Tibial artery (tissue), 4 donors: Measurements from ENCODE around the gene HIF1A.

Experiments used
- DNase-seq, 2 donors: peaks; one replicate each; pipeline ENCODE4 v3.0.0-alpha.2; 2019
- H3K27ac ChIP-seq, 2 donors: fragments of 200-600 bp; sonication (generic) in 1 of 2; 1 replicate in 1 of 2; 2 replicates in 1 of 2; pipeline ENCODE4 v1.5.1; 2018 to 2019; ENCODE audit warnings: mild to moderate bottlenecking in 1 of 2
- H3K27me3 ChIP-seq, 2 donors: fragments of 200-600 bp; sonication (generic) in 1 of 2; one replicate each; pipeline versions ENCODE4 v1.5.1 to v1.6.0; 2016 to 2019
- H3K36me3 ChIP-seq, 3 donors: fragments of 200-600 bp; sonication (generic) in 2 of 3; one replicate each; pipeline ENCODE4 v1.5.1; 2016 to 2019; ENCODE audit warnings: mild to moderate bottlenecking in 2 of 3
- H3K4me1 ChIP-seq, 4 donors: fragments of 200-600 bp; sonication (generic) in 2 of 4; 1 replicate in 3 of 4; 2 replicates in 1 of 4; pipeline ENCODE4 v1.5.1; 2016 to 2019
- H3K4me3 ChIP-seq, 2 donors: fragments of 200-600 bp; sonication (generic) in 1 of 2; 1 replicate in 1 of 2; 2 replicates in 1 of 2; pipeline ENCODE4 v1.5.1; 2018 to 2019; ENCODE audit warnings: mild to moderate bottlenecking in 2 of 2
- H3K9me3 ChIP-seq, 3 donors: fragments of 200-600 bp; sonication (generic) in 1 of 3; one replicate each; pipeline ENCODE4 v1.5.1; 2016 to 2019
- intact Hi-C: fragments of 100-400 bp; cut with DNase I; formaldehyde crosslinking; loops from one replicate; pipeline ENCODE4 v1.15.0; 2023; ENCODE audit warnings: low total_unique reads
- TF ChIP-seq, protein P1 (sequence below), 2 experiments: fragments of 200-600 bp in 1 of 2; fragments of 450-650 bp in 1 of 2; IDR thresholded peaks; one replicate each; pipeline ENCODE4 v1.5.1; 2017 to 2019; ENCODE audit warnings: antibody characterized with exemption in 2 of 2, mild to moderate bottlenecking in 1 of 2, moderate library complexity in 1 of 2

Gene HIF1A

DNA sequence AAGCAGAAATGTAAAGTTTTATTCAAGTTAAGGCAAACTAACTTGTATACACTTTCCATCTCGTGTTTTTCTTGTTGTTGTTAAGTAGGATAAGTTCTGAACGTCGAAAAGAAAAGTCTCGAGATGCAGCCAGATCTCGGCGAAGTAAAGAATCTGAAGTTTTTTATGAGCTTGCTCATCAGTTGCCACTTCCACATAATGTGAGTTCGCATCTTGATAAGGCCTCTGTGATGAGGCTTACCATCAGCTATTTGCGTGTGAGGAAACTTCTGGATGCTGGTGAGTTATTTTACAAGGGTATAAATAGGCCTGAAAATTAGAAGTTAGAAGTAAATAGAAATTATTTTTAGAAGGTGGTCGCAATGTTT is 25.0 kb downstream of the HIF1A start:
- Histone ChIP-seq H3K4me3 (no peak overlapping the region), H3K4me1 (peaks cover 0 to 46% (median 9%) of the 10 kb centered on the region in 4 donors), H3K9me3 (no peaks in the 10 kb centered on the region), H3K27ac (no peak overlapping the region), H3K36me3 (peaks cover 8 to 29% (median 13%) of the 10 kb centered on the region in 3 donors), H3K27me3 (no peaks in the 10 kb centered on the region)
- intact Hi-C loops = no loop called here
- no peak for DNase-seq
- TF ChIP-seq, protein P1, sequence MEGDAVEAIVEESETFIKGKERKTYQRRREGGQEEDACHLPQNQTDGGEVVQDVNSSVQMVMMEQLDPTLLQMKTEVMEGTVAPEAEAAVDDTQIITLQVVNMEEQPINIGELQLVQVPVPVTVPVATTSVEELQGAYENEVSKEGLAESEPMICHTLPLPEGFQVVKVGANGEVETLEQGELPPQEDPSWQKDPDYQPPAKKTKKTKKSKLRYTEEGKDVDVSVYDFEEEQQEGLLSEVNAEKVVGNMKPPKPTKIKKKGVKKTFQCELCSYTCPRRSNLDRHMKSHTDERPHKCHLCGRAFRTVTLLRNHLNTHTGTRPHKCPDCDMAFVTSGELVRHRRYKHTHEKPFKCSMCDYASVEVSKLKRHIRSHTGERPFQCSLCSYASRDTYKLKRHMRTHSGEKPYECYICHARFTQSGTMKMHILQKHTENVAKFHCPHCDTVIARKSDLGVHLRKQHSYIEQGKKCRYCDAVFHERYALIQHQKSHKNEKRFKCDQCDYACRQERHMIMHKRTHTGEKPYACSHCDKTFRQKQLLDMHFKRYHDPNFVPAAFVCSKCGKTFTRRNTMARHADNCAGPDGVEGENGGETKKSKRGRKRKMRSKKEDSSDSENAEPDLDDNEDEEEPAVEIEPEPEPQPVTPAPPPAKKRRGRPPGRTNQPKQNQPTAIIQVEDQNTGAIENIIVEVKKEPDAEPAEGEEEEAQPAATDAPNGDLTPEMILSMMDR (IDR thresholded peaks at IDR 0.05) = no peak

DNA sequence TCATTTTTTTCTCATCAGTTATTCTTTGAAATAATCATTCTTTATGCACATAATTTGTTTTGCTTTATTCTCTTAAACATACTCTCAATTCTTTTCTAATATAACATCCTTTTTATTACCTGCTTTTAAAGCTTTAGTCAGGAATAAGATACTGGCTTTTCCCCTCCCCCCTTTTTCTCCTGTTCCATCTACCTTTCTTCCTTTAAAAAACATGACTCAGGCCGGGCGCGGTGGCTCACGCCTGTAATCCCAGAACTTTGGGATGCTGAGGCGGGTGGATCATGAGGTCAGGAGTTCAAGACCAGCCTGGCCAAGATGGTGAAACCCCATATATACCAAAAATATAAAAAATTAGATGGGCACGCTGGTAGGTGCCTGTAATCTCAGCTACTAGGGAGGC is 25.4 kb downstream of the HIF1A start:
- Histone ChIP-seq H3K27me3 (no peaks in the 10 kb centered on the region), H3K4me1 (peaks cover 0 to 42% (median 6%) of the 10 kb centered on the region in 4 donors), H3K4me3 (no peak overlapping the region), H3K9me3 (no peaks in the 10 kb centered on the region), H3K36me3 (peaks cover 8 to 34% (median 13%) of the 10 kb centered on the region in 3 donors), H3K27ac (no peak overlapping the region)
- intact Hi-C loops = no loop called here
- TF ChIP-seq, protein P1 (IDR thresholded peaks at IDR 0.05) = no peak
- DNase-seq = no peak

GRCh38 chr14:61724133-61724532 is 28.8 kb downstream of the HIF1A start:
- Histone ChIP-seq H3K9me3 (no peaks in the 10 kb centered on the region), H3K4me3 (no peak overlapping the region), H3K36me3 (peaks cover 28 to 62% (median 36%) of the 10 kb centered on the region in 3 donors), H3K4me1 (peaks cover 0 to 18% (median 3%) of the 10 kb centered on the region in 4 donors), H3K27me3 (no peaks in the 10 kb centered on the region), H3K27ac (no peak overlapping the region)
- DNase-seq = no peak
- TF ChIP-seq, protein P1 (IDR thresholded peaks at IDR 0.05) = no peak
- intact Hi-C loops = no loop called here

DNA sequence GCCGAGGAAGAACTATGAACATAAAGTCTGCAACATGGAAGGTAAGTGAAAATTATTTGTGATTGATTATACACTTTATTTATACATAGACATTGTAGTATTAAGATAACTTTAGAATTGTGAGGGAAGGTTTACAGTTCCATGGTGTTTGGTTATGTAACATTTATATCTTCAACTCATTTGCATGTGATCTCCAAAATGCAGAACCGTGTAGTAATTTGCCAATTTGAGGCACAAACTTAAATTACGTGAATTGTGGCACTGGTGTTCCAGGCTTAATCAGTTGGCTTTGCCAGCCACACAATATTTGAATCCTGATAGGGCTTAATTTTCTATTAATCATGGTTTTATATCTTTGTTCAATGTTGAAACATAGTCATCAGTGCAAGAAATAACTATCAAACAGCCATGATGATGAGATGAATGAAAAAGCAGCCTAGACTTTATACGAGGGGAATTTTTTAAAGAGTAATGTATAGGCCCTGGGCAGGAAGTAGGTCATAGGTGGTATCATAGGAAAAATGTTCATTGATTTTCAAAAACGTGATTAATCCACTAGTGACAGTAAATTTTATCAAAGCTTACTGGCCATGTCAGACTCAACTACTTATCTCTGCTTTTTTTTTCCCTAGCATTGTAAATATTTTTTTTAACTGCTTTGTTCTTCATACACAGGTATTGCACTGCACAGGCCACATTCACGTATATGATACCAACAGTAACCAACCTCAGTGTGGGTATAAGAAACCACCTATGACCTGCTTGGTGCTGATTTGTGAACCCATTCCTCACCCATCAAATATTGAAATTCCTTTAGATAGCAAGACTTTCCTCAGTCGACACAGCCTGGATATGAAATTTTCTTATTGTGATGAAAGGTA is 31.7 kb downstream of the HIF1A start:
- Histone ChIP-seq H3K4me3 (no peak overlapping the region), H3K4me1 (peaks cover 0 to 5% (median 0%) of the 10 kb centered on the region in 4 donors), H3K9me3 (no peaks in the 10 kb centered on the region), H3K27me3 (no peaks in the 10 kb centered on the region), H3K36me3 (peaks cover 26 to 63% (median 30%) of the 10 kb centered on the region in 3 donors), H3K27ac (no peak overlapping the region)
- TF ChIP-seq, protein P1 (IDR thresholded peaks at IDR 0.05) = no peak
- no peak for DNase-seq
- intact Hi-C loops = loop anchor here (5.0 kb wide), 1 partner anchor 265 kb away; no protein-coding TSS in a partner anchor

GRCh38 chr14:61730756-61731373 is 35.6 kb downstream of the HIF1A start:
- H3K36me3 ChIP-seq = peaks cover 38 to 72% (median 41%) of the 10 kb centered on the region in 3 donors
- TF ChIP-seq, protein P1 (IDR thresholded peaks at IDR 0.05) = peak; percentile 45 to 57
- peaks cover 0 to 5% (median 0%) of the 10 kb centered on the region in 4 donors for H3K4me1 ChIP-seq
- DNase-seq = no peak
- intact Hi-C loops = no loop called here
- H3K27me3 ChIP-seq = no peaks in the 10 kb centered on the region
- H3K4me3 ChIP-seq = no peak overlapping the region
- no peaks in the 10 kb centered on the region for H3K9me3 ChIP-seq
- H3K27ac ChIP-seq = peak overlapping the region; percentile 0 to 17
